Trophoblast cell (in vitro differentiated cells and primary cell): ENCODE data around the gene TBC1D22A.

Source experiments
- DNase-seq, 2 donors: peaks; one replicate each; pipeline ENCODE4 v3.0.0-alpha.2; 2016
- H2AFZ ChIP-seq: 2 replicates; pipeline ENCODE4 v1.6.1; 2013; ENCODE audit warnings: low read length, moderate library complexity, mild to moderate bottlenecking; ENCODE audit not compliant: insufficient read depth, poor library complexity
- H2AK5ac ChIP-seq: 2 replicates; pipeline ENCODE4 v1.6.1; 2013; ENCODE audit warnings: mild to moderate bottlenecking, low read length
- H2BK120ac ChIP-seq: 2 replicates; pipeline ENCODE4 v1.6.1; 2013; ENCODE audit warnings: low read length, mild to moderate bottlenecking, moderate library complexity; ENCODE audit not compliant: insufficient read depth, poor library complexity
- H2BK12ac ChIP-seq: 2 replicates; pipeline ENCODE4 v1.6.1; 2013; ENCODE audit warnings: mild to moderate bottlenecking, low read length, moderate library complexity
- H2BK5ac ChIP-seq: 2 replicates; pipeline ENCODE4 v1.6.1; 2013; ENCODE audit warnings: low read length, low read depth, moderate library complexity, mild to moderate bottlenecking; ENCODE audit not compliant: poor library complexity
- H3K14ac ChIP-seq: 2 replicates; pipeline ENCODE4 v1.6.1; 2013; ENCODE audit warnings: mild to moderate bottlenecking, low read length
- H3K18ac ChIP-seq: 2 replicates; pipeline ENCODE4 v1.6.1; 2013; ENCODE audit warnings: mild to moderate bottlenecking, low read length
- H3K23ac ChIP-seq: 2 replicates; pipeline ENCODE4 v1.6.1; 2013; ENCODE audit warnings: low read length
- H3K27ac ChIP-seq: 2 replicates; pipeline ENCODE4 v1.5.1; 2013; ENCODE audit warnings: low read depth, mild to moderate bottlenecking, inconsistent platforms, low read length, moderate library complexity
- H3K27me3 ChIP-seq: 2 replicates; pipeline ENCODE4 v1.6.1; 2013; ENCODE audit warnings: inconsistent platforms, mild to moderate bottlenecking, low read length, moderate library complexity; ENCODE audit not compliant: insufficient read depth
- H3K36me3 ChIP-seq, 2 experiments: 1 replicate in 1 of 2; 2 replicates in 1 of 2; pipeline ENCODE4 v1.6.1; 2013; ENCODE audit warnings: low read length in 2 of 2, mild to moderate bottlenecking in 2 of 2, moderate library complexity in 1 of 2; ENCODE audit not compliant: insufficient read depth in 2 of 2, control insufficient read depth in 1 of 2
- H3K4ac ChIP-seq: 2 replicates; pipeline ENCODE4 v1.6.1; 2013; ENCODE audit warnings: low read depth, mild to moderate bottlenecking, low read length, moderate library complexity
- H3K4me1 ChIP-seq, 2 experiments: 1 replicate in 1 of 2; 2 replicates in 1 of 2; pipeline ENCODE4 v1.6.1; 2013; ENCODE audit warnings: low read length in 2 of 2, mild to moderate bottlenecking in 2 of 2, moderate library complexity in 1 of 2; ENCODE audit not compliant: insufficient read depth in 2 of 2, control insufficient read depth in 1 of 2
- H3K4me2 ChIP-seq: 2 replicates; pipeline ENCODE4 v1.6.1; 2013; ENCODE audit warnings: inconsistent platforms, mild to moderate bottlenecking, low read length, moderate library complexity
- H3K4me3 ChIP-seq: 2 replicates; pipeline ENCODE4 v1.5.1; 2013; ENCODE audit warnings: mild to moderate bottlenecking, low read depth, low read length, inconsistent platforms
- H3K79me1 ChIP-seq: one replicate; pipeline ENCODE4 v1.6.1; 2013; ENCODE audit warnings: low read length
- H3K79me2 ChIP-seq: 2 replicates; pipeline ENCODE4 v1.6.1; 2013; ENCODE audit warnings: low read length, mild to moderate bottlenecking; ENCODE audit not compliant: control insufficient read depth, insufficient read depth, poor library complexity
- H3K9ac ChIP-seq: 2 replicates; pipeline ENCODE4 v1.6.1; 2013; ENCODE audit warnings: mild to moderate bottlenecking, low read length
- H3K9me3 ChIP-seq: 2 replicates; pipeline ENCODE4 v1.6.1; 2013; ENCODE audit warnings: low read depth, mild to moderate bottlenecking, control low read depth, inconsistent platforms, low read length; ENCODE audit not compliant: insufficient read depth
- H4K12ac ChIP-seq: 2 replicates; pipeline ENCODE4 v1.6.1; 2013; ENCODE audit warnings: low read depth, mild to moderate bottlenecking, low read length, moderate library complexity
- H4K8ac ChIP-seq: 2 replicates; pipeline ENCODE4 v1.6.1; 2013; ENCODE audit warnings: low read depth, mild to moderate bottlenecking, low read length, moderate library complexity
- H4K91ac ChIP-seq: one replicate; pipeline ENCODE4 v1.6.1; 2013; ENCODE audit warnings: low read depth, mild to moderate bottlenecking, low read length, moderate library complexity
- WGBS: extraction: QIAGEN DNeasy Blood & Tissue Kit; methylation state at CpG from one replicate; pipeline ENCODE4 v1.1.7; 2013; ENCODE audit warnings: missing lambda C conversion rate; ENCODE audit not compliant: insufficient read length, insufficient coverage; ENCODE audit errors: extremely low coverage; 5-methylcytosine and 5-hydroxymethylcytosine counted together

Gene TBC1D22A

DNA sequence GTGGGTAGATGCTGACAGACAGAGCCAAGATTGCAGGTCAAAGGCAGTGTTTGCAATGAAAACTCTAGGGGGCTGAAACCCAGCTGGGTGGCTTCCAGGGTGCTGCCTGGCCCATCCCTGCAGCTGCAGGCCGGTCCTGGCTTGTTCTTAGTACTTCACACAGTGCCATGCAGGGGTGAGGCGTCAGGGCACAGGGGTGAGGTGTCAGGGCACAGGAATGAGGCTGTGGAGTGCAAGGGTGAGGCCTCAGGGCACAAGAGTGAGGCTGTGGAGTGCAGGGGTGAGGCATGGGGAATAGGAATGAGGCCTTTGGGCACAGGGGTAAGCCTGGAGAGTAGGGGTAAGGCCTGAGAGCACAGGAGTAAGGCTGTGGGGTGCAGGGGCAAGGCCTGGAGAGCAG is 337.6 kb downstream of the TBC1D22A start:
- Histone ChIP-seq H3K27me3 (no peaks in the 10 kb centered on the region), H3K9ac (no peak overlapping the region), H3K36me3 (no peaks in the 10 kb centered on the region), H2BK120ac (no peak overlapping the region), H4K91ac (peak overlapping the region; percentile 29), H3K4me2 (no peak overlapping the region), H3K27ac (no peak overlapping the region), H2AK5ac (no peak overlapping the region), H2BK5ac (no peak overlapping the region), H3K18ac (peak overlapping the region; percentile 7), H3K79me2 (peaks cover 4% of the 10 kb centered on the region), H4K8ac (no peak overlapping the region), H3K79me1 (peaks cover 17% of the 10 kb centered on the region), H3K4me1 (peaks cover 23 to 33% of the 10 kb centered on the region in 2 experiments), H3K4ac (no peak overlapping the region), H3K23ac (no peak overlapping the region), H4K12ac (no peak overlapping the region), H3K9me3 (peaks cover 3% of the 10 kb centered on the region), H2AFZ (no peak overlapping the region), H3K14ac (no peak overlapping the region), H2BK12ac (no peak overlapping the region), H3K4me3 (no peak overlapping the region)
- no CpG with 5 or more reads among the region's 2 CpGs for WGBS
- DNase-seq = no peak

DNA sequence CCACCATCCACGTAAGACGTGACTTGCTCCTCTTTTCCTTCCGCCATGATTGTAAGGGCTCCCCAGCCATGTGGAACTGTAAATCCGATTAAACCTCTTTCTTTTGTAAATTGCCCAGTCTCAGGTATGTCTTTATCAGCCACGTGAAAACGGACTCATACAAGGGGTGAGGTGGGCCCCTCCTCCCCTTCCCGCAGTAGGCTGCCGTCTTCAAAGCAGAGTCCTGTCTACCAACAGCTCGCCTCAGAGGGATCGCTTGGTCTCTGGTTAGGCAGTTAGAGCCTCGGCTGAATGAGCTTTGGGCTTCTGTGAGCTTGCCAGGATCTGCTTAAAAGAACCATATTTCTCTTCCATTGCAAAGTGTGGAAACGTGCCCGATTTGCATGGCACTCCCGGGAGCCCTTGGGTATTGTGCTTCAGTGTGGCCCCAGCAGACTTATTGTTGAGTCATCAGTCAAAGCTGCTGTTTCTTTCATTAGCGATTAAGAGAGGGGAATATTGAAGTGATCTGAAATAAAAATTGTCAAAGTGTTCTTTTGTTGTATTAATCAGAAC is 338.3 kb downstream of the TBC1D22A start:
- no peak overlapping the region for H2AK5ac ChIP-seq
- H3K27me3 ChIP-seq = no peaks in the 10 kb centered on the region
- H3K4me1 ChIP-seq = peaks cover 23 to 33% of the 10 kb centered on the region in 2 experiments
- WGBS = no CpG with 5 or more reads among the region's 15 CpGs
- H3K4me2 ChIP-seq = no peak overlapping the region
- no peak overlapping the region for H4K12ac ChIP-seq
- no peak overlapping the region for H3K14ac ChIP-seq
- H3K79me2 ChIP-seq = peaks cover 4% of the 10 kb centered on the region
- no peak overlapping the region for H3K9ac ChIP-seq
- peaks cover under 1% of the 10 kb centered on the region for H3K9me3 ChIP-seq
- H3K18ac ChIP-seq = no peak overlapping the region
- no peak overlapping the region for H4K8ac ChIP-seq
- H3K27ac ChIP-seq = no peak overlapping the region
- H3K4me3 ChIP-seq = no peak overlapping the region
- no peak overlapping the region for H2BK120ac ChIP-seq
- no peak for DNase-seq
- no peak overlapping the region for H4K91ac ChIP-seq
- no peak overlapping the region for H2BK5ac ChIP-seq
- H3K4ac ChIP-seq = no peak overlapping the region
- no peak overlapping the region for H2BK12ac ChIP-seq
- H3K23ac ChIP-seq = no peak overlapping the region
- peaks cover 17% of the 10 kb centered on the region for H3K79me1 ChIP-seq
- H2AFZ ChIP-seq = no peak overlapping the region
- H3K36me3 ChIP-seq = no peaks in the 10 kb centered on the region

DNA sequence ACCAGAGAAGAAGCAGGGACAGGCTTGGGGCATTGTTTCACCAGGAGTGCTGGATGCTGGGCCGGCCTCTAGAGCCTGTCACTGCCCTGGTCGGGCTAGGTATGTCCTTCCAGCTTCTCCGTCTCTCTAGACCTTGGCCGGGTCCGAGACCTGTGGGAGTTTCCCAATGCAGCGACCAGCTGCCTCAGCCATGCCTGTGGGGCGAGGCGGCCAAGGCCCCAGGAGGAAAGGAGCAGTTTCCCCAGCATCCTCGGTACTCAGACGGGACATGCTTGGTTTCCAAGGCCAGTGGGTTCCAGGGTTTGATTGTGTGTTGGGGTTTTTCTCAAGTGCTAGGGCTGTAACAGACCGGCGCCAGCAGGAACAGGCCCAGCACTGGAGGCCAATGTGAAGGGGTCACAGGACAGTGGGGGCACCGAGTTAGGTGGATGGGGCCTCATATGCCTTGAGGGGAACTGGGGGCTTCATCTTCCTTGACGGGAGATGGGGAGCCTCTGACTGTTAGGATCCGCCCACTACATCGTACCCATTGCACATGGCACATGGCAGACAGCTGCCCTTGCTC is 339.0 kb downstream of the TBC1D22A start:
- H3K18ac ChIP-seq = peak overlapping the region; percentile 15
- H3K14ac ChIP-seq = peak overlapping the region; percentile 0
- H3K9ac ChIP-seq = no peak overlapping the region
- peaks cover 4% of the 10 kb centered on the region for H3K79me2 ChIP-seq
- peak overlapping the region; percentile 2 for H3K4ac ChIP-seq
- H3K27me3 ChIP-seq = no peaks in the 10 kb centered on the region
- peak overlapping the region; percentile 1 for H2AK5ac ChIP-seq
- peak overlapping the region; percentile 74 for H2BK12ac ChIP-seq
- H3K23ac ChIP-seq = no peak overlapping the region
- peak overlapping the region; percentile 88 for H3K27ac ChIP-seq
- H3K4me3 ChIP-seq = no peak overlapping the region
- H4K91ac ChIP-seq = peak overlapping the region; percentile 41
- no peaks in the 10 kb centered on the region for H3K36me3 ChIP-seq
- no CpG with 5 or more reads among the region's 16 CpGs for WGBS
- DNase-seq = no peak
- peak overlapping the region; percentile 29 for H2BK5ac ChIP-seq
- H3K9me3 ChIP-seq = no peaks in the 10 kb centered on the region
- H3K4me1 ChIP-seq = peaks cover 23 to 33% of the 10 kb centered on the region in 2 experiments
- H4K12ac ChIP-seq = no peak overlapping the region
- H2BK120ac ChIP-seq = no peak overlapping the region
- no peak overlapping the region for H4K8ac ChIP-seq
- H2AFZ ChIP-seq = no peak overlapping the region
- H3K4me2 ChIP-seq = no peak overlapping the region
- peaks cover 17% of the 10 kb centered on the region for H3K79me1 ChIP-seq

DNA sequence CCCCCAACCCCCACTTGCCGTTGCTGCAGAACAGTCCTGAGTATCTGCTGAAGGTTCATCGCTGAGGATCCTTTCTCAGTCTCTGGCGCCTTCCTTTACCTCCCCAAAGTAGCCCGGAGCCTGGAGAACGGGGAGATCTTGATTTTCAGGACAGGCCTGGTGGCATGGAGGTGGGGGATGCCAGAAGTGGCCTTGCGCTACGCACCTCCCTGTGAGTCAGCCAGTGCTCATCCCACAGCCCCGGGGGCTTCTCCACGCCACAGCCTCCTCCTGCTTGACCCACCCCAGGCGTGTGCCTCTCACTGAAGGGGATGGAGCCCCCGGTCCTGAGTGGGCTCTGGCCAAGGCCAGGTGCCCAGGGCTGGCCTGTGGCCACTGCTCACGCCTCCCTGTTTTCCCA is 339.6 kb downstream of the TBC1D22A start:
- Histone ChIP-seq H3K4me2 (peak overlapping the region; percentile 29), H3K4me1 (peaks cover 23 to 33% of the 10 kb centered on the region in 2 experiments), H4K12ac (peak overlapping the region; percentile 31), H3K18ac (peak overlapping the region; percentile 86), H3K4ac (no peak overlapping the region), H3K23ac (no peak overlapping the region), H3K36me3 (no peaks in the 10 kb centered on the region), H3K79me1 (peaks cover 17% of the 10 kb centered on the region), H3K14ac (peak overlapping the region; percentile 46), H4K91ac (peak overlapping the region; percentile 41), H2AK5ac (peak overlapping the region; percentile 65), H2AFZ (peak overlapping the region; percentile 44), H3K4me3 (no peak overlapping the region), H3K9ac (no peak overlapping the region), H4K8ac (peak overlapping the region; percentile 80), H3K79me2 (peaks cover 4% of the 10 kb centered on the region), H2BK5ac (peak overlapping the region; percentile 77), H3K27ac (peak overlapping the region; percentile 88), H2BK120ac (peak overlapping the region; percentile 70), H3K27me3 (no peaks in the 10 kb centered on the region), H2BK12ac (peak overlapping the region; percentile 92), H3K9me3 (no peaks in the 10 kb centered on the region)
- peak; percentile 81 to 88 for DNase-seq
- WGBS = no CpG with 5 or more reads among the region's 12 CpGs
